ENCODE results near the gene AGTR1.

AGTR1 gene

DNA sequence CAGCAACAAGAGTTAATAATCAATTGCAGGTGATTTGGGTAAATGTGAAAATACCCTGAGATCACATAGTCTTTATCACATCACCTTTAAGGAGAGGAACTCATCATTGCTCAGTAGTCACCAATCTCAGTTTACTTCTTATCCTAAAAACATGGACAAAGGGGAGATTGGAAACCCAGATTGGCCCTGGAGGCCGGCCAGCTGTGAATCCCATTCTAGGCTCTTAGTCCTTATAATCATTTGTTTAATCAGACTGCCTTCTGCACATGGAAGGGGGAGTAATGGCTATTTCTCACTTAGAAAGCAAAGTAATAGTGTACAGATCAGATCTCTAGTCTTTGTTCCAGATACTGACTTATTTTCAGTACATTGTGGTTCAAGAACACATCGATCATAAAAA lies 92.7 kb downstream of the AGTR1 start:
- H3K4me3 ChIP-seq (ENCODE audit: low read length), result no peak overlapping the region
- DNase-seq (ENCODE audit: low read depth), result no peak
- TF ChIP-seq, protein P1, sequence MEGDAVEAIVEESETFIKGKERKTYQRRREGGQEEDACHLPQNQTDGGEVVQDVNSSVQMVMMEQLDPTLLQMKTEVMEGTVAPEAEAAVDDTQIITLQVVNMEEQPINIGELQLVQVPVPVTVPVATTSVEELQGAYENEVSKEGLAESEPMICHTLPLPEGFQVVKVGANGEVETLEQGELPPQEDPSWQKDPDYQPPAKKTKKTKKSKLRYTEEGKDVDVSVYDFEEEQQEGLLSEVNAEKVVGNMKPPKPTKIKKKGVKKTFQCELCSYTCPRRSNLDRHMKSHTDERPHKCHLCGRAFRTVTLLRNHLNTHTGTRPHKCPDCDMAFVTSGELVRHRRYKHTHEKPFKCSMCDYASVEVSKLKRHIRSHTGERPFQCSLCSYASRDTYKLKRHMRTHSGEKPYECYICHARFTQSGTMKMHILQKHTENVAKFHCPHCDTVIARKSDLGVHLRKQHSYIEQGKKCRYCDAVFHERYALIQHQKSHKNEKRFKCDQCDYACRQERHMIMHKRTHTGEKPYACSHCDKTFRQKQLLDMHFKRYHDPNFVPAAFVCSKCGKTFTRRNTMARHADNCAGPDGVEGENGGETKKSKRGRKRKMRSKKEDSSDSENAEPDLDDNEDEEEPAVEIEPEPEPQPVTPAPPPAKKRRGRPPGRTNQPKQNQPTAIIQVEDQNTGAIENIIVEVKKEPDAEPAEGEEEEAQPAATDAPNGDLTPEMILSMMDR (conservative IDR thresholded peaks at IDR 0.05; ENCODE audit: low read depth, low read length), result no peak

DNA sequence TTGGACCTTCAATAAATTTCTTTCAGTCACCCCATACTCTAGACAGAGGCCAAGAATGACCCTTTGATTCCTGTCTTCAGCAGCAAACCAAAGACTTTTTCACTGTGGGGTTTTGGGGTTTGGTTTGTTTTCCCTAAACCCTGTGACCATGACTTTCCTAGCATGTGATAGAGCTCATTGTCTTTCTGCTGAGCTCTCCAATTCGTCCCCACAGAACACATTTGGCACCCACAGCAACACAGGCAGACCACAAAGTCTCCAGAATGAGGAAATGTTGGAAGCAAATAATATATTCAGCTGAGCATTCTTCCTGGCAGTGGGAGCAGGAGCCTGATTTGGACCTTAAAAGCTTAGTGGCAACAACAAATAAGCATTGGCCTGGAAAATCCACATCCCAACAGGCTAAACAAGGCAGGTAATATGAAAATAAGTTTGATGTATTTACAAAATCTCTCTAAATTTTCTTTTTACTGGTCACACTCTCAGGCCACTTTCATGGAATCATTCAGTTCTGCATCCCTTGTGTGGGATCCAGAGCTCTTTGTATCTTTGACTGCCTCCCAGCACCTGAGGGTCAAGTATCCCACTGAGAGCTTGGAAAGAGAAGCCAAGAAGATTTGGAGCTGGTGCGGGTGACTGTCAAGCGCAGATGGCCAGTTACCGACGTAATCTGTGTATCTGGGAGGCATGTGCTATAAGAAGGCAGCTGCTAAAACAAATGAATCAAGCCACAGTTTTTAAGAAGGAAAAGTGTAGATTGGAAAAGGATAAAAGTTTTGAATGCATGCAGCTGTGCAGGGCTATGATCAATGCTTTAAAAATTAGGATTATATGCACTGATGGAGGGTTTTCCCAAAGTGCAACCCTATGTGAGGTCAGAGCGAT lies 93.4 kb downstream of the AGTR1 start:
- DNase-seq (ENCODE audit: low read depth), result peak; percentile 82
- H3K4me3 ChIP-seq (ENCODE audit: low read length), result no peak overlapping the region
- TF ChIP-seq, protein P1 (conservative IDR thresholded peaks at IDR 0.05; ENCODE audit: low read depth, low read length), result no peak

DNA sequence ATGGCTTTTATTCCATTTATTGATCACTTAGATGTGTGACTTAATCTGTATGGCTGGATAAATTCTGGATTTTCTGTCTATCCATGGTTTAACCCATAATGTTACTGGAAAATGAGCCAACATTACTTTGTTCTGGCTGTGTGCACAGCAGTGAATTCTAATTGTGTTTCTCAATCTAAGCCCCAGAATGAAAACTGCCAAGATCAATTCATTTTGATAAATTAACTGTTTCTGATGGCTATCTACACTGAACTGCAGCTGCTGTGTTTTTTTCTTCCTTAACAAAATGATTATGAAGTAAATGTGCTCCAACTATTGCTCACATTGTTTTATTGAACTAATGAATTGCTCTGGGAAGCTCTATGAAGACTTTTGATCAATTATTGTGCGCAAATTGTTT lies 94.2 kb downstream of the AGTR1 start:
- no peak for DNase-seq (ENCODE audit: low read depth)
- TF ChIP-seq, protein P1 (conservative IDR thresholded peaks at IDR 0.05; ENCODE audit: low read depth, low read length), result no peak
- H3K4me3 ChIP-seq (ENCODE audit: low read length), result no peak overlapping the region

DNA sequence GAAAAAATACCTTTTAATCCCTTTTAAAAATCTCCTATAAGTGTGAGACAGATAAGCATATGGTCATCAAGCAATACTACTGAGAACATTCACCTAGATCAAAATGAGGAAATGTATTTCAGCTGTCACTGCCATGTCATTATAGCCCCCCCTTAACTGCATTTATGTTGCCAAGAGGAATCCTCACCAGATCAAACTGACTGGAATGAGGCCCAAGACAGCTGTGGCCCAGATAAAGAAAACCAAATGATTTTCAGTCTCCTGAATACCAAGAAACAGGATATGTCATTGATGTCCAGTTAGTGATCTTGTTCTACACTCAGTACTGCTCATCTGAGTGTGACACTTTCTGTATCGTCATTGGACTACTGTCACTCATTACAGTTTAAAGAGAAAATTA lies 94.8 kb downstream of the AGTR1 start:
- no peak for DNase-seq (ENCODE audit: low read depth)
- no peak overlapping the region for H3K4me3 ChIP-seq (ENCODE audit: low read length)
- TF ChIP-seq, protein P1 (conservative IDR thresholded peaks at IDR 0.05; ENCODE audit: low read depth, low read length), result no peak

Measured in retinal pigment epithelial cell (primary cell).